Breast epithelium (tissue), 4 donors: Measurements from ENCODE around the gene GP1BA. TPM values are rescaled to one million over a fixed set of nuclear protein-coding genes. Genes with fewer than 3 reads are reported as not detected.

Experiments used
- DNase-seq, 2 donors: peaks; one replicate each; pipeline ENCODE4 v3.0.0-alpha.2; 2019; ENCODE audit warnings: low spot score in 2 of 2
- H3K27ac ChIP-seq, 2 donors: fragments of 200-600 bp; sonication (generic) in 1 of 2; one replicate each; pipeline ENCODE4 v1.5.1; 2016 to 2019; ENCODE audit warnings: mild to moderate bottlenecking in 1 of 2
- H3K27me3 ChIP-seq, 2 donors: fragments of 200-600 bp; sonication (generic) in 1 of 2; one replicate each; pipeline versions ENCODE4 v1.5.1 to v1.6.0; 2017 to 2019; ENCODE audit warnings: control low read depth in 1 of 2, mild to moderate bottlenecking in 1 of 2
- H3K36me3 ChIP-seq: fragments of 200-600 bp; one replicate; pipeline ENCODE4 v1.5.1; 2019
- H3K4me1 ChIP-seq, 2 donors: fragments of 200-600 bp; sonication (generic); one replicate each; pipeline ENCODE4 v1.5.1; 2016 to 2019; ENCODE audit warnings: control low read depth in 1 of 2
- H3K4me3 ChIP-seq, 3 donors: fragments of 200-600 bp; sonication (generic); 1 replicate in 2 of 3; 2 replicates in 1 of 3; pipeline ENCODE4 v1.5.1; 2016 to 2019; ENCODE audit warnings: mild to moderate bottlenecking in 3 of 3, moderate library complexity in 2 of 3
- H3K9me3 ChIP-seq, 2 donors: fragments of 200-600 bp; sonication (generic) in 1 of 2; one replicate each; pipeline ENCODE4 v1.5.1; 2016 to 2019; ENCODE audit warnings: control low read depth in 1 of 2
- CTCF ChIP-seq, 3 donors: fragments of 450-650 bp; IDR thresholded peaks; one replicate each; pipeline ENCODE4 v1.5.1; 2016 to 2017; ENCODE audit warnings: antibody characterized with exemption in 3 of 3, mild to moderate bottlenecking in 3 of 3, moderate library complexity in 3 of 3
- POLR2A ChIP-seq: fragments of 450-650 bp; IDR thresholded peaks from one replicate; pipeline ENCODE4 v1.6.1; 2016; ENCODE audit warnings: antibody characterized with exemption, mild to moderate bottlenecking, moderate library complexity
- POLR2AphosphoS5 ChIP-seq, 3 donors: sonication (generic); formaldehyde crosslinking; IDR thresholded peaks; one replicate each; pipeline ENCODE4 v1.6.1; 2017; ENCODE audit warnings: antibody characterized with exemption in 3 of 3
- intact Hi-C: fragments of 100-400 bp; cut with DNase I; formaldehyde crosslinking; loops from one replicate; pipeline ENCODE4 v1.15.1; 2023; ENCODE audit warnings: low total_unique reads
- total RNA-seq, 3 donors: library from RNA; depleted of rRNA; stranded (reverse); fragments of >200 nt; gene quantifications; one replicate each; pipeline ENCODE4 v1.1.0, GENCODE V29; 2016

The GP1BA gene
- total RNA-seq: not detected

DNA sequence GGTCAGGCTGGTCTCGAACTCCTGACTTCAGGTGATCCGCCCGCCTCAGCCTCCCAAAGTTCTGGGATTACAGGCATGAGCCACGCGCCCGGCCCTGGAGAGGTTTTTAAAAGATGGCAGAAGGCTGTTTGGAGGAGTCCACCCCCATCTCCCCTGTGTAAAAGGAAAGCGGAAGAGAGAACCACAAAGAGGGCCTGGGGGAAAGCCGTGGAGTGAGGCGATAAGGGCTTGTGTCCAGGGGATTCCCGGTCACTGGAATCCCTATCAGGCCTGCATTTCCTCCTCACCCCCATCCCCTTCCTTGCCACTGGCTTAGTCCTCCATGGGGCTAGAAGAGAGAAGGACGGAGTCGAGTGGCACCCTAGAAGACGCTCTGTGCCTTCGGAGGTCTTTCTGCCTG lies at the start of gene GP1BA:
Gene GP1BA, plus strand, starts transcription at position 315 of the 400 bp plus-strand sequence. CDS start 328 bp downstream, outside the sequence.
- Histone ChIP-seq H3K4me3 (no peak within 1 kb of the TSS), H3K27me3 (no peaks in the 10 kb centered on the region), H3K9me3 (no peaks in the 10 kb centered on the region), H3K27ac (no peak within 1 kb of the TSS), H3K36me3 (no peaks in the 10 kb centered on the region), H3K4me1 (peaks cover 0 to 8% of the 10 kb centered on the region in 2 donors)
- TF ChIP-seq POLR2A (no peak), POLR2AphosphoS5 (IDR thresholded peaks at IDR 0.05) (no peak), CTCF (IDR thresholded peaks at IDR 0.05) (no peak)
- DNase-seq: no peak
- intact Hi-C loops: no loop called here

DNA sequence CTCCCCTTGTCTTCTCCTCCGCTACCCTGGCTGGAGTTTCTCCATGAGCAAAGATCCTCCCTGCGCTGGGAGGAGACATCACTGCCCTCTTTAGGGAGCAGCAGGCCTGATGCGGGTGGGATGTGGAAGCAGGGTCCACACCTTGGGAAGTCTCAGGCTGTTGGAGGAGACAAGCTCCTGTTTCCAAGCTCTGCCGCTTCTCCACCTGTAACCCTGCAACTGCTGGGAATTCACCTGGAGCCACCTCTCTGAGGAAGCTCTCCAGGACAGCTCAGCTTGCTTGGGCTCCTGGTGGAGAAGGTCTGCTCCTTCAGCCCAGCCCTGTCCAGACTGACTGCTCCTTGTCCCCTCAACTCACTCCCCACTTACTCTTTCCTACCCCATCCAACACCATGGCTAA lies 47.6 kb upstream of the GP1BA start:
- Histone ChIP-seq H3K9me3 (no peaks in the 10 kb centered on the region), H3K36me3 (no peaks in the 10 kb centered on the region), H3K27me3 (no peaks in the 10 kb centered on the region), H3K4me3 (no peak overlapping the region), H3K27ac (no peak overlapping the region), H3K4me1 (no peaks in the 10 kb centered on the region)
- intact Hi-C loops: loop anchor here (10.0 kb wide), 1 partner anchor 150 kb away; the partner anchor contains the start of genes CXCL16, MED11 and ZMYND15
- no peak for DNase-seq
- TF ChIP-seq CTCF (IDR thresholded peaks at IDR 0.05) (no peak), POLR2A (no peak), POLR2AphosphoS5 (IDR thresholded peaks at IDR 0.05) (no peak)

DNA sequence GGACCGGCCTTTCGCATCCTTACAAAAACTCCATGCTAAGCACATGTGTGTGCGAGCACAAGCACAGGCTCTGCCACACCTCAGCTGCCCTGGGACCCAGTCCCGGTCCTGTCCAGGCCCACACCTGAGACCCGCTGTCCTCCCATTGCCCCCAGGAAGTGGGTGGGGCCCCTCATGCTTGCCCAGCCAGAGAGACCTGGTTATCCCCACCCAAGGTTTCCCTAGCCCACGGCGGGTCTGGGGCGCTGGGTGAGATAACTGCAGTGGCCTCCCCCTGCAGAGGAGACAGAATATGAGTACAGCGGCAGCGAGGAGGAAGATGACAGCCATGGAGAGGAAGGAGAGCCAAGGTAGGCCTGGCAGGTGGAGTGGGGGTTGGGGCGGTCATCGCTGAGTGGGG lies 45.2 kb upstream of the GP1BA start:
- no peaks in the 10 kb centered on the region for H3K27me3 ChIP-seq
- DNase-seq: no peak
- H3K27ac ChIP-seq: no peak overlapping the region
- TF ChIP-seq CTCF (IDR thresholded peaks at IDR 0.05): no peak
- TF ChIP-seq POLR2A: no peak
- TF ChIP-seq POLR2AphosphoS5 (IDR thresholded peaks at IDR 0.05): no peak
- H3K9me3 ChIP-seq: no peaks in the 10 kb centered on the region
- H3K36me3 ChIP-seq: peaks cover 8% of the 10 kb centered on the region
- H3K4me1 ChIP-seq: no peaks in the 10 kb centered on the region
- H3K4me3 ChIP-seq: no peak overlapping the region
- intact Hi-C loops: loop anchor here (10.0 kb wide), 1 partner anchor 152 kb away; the partner anchor contains the start of genes CXCL16, MED11 and ZMYND15

GRCh38 chr17:4887581-4887980 lies 44.5 kb upstream of the GP1BA start:
- TF ChIP-seq POLR2A (no peak), POLR2AphosphoS5 (IDR thresholded peaks at IDR 0.05) (no peak), CTCF (IDR thresholded peaks at IDR 0.05) (no peak)

GRCh38 chr17:4891411-4892410 lies 40.4 kb upstream of the GP1BA start:
- Histone ChIP-seq H3K27ac (no peak overlapping the region), H3K36me3 (peaks cover 13% of the 10 kb centered on the region), H3K27me3 (no peaks in the 10 kb centered on the region), H3K9me3 (no peaks in the 10 kb centered on the region), H3K4me1 (no peaks in the 10 kb centered on the region), H3K4me3 (no peak overlapping the region)
- DNase-seq: no peak
- intact Hi-C loops: loop anchor here (5.0 kb wide), 1 partner anchor 104 kb away; the partner anchor contains the start of genes GLTPD2 and VMO1
- TF ChIP-seq POLR2A (no peak), POLR2AphosphoS5 (IDR thresholded peaks at IDR 0.05) (no peak), CTCF (IDR thresholded peaks at IDR 0.05) (no peak)

More at GRCh38 chr17:4887581-4887980, 44.5 kb upstream of the GP1BA start:
- Histone ChIP-seq H3K36me3 (peaks cover 8% of the 10 kb centered on the region), H3K4me1 (no peaks in the 10 kb centered on the region), H3K27ac (no peak overlapping the region), H3K4me3 (no peak overlapping the region), H3K27me3 (no peaks in the 10 kb centered on the region), H3K9me3 (no peaks in the 10 kb centered on the region)
- DNase-seq: no peak
- intact Hi-C loops: loop anchor here (10.0 kb wide), 1 partner anchor 153 kb away; the partner anchor contains the start of genes CXCL16, MED11 and ZMYND15
